Neural cell (in vitro differentiated cells): ENCODE results near the gene PTPRK. TPM values are rescaled to one million over a fixed set of nuclear protein-coding genes. Genes with fewer than 3 reads are reported as not detected.

Experiments used
- H2AFZ ChIP-seq: fragments of 200-600, 300-800 bp; sonication (generic), shearing (Covaris generic); 2 replicates; pipeline ENCODE4 v1.6.0; 2014; ENCODE audit warnings: low read depth, mild to moderate bottlenecking, antibody characterized with exemption, low read length, moderate library complexity
- H3F3A ChIP-seq: fragments of 200-600 bp; shearing (Covaris generic); 2 replicates; pipeline ENCODE4 v1.6.1; 2016; ENCODE audit warnings: mild to moderate bottlenecking, moderate library complexity, mixed read lengths, antibody characterized with exemption, low read length; ENCODE audit not compliant: insufficient read depth, poor library complexity, severe bottlenecking
- H3K27ac ChIP-seq: fragments of 200-600, 300-800 bp; sonication (generic), shearing (Covaris generic); 2 replicates; pipeline ENCODE4 v1.5.1; 2014; ENCODE audit warnings: mild to moderate bottlenecking, low read length, moderate library complexity
- H3K27me3 ChIP-seq: fragments of 300-800, 200-600 bp; sonication (generic), shearing (Covaris generic); 2 replicates; pipeline ENCODE4 v1.6.0; 2014; ENCODE audit warnings: mild to moderate bottlenecking, low read depth, low read length, moderate library complexity; ENCODE audit not compliant: insufficient read depth
- H3K36me3 ChIP-seq: fragments of 300-800, 200-600 bp; sonication (generic), shearing (Covaris generic); 2 replicates; pipeline ENCODE4 v1.5.1; 2014; ENCODE audit warnings: mild to moderate bottlenecking, antibody characterized with exemption, low read length, moderate library complexity; ENCODE audit not compliant: insufficient read depth
- H3K4me2 ChIP-seq: fragments of 300-800, 200-600 bp; sonication (generic), shearing (Covaris generic); 2 replicates; pipeline ENCODE4 v1.6.0; 2014; ENCODE audit warnings: mild to moderate bottlenecking, low read length
- H3K4me3 ChIP-seq: fragments of 300-800, 200-600 bp; sonication (generic), shearing (Covaris generic); 2 replicates; pipeline ENCODE4 v1.5.1; 2014; ENCODE audit warnings: mild to moderate bottlenecking, low read length, moderate library complexity
- H3K79me2 ChIP-seq: fragments of 200-600 bp; shearing (Covaris generic); replicated peaks from 2 replicates; pipeline ENCODE4 v1.6.0; 2014; ENCODE audit warnings: mild to moderate bottlenecking, low read length, moderate library complexity; ENCODE audit not compliant: insufficient read depth
- H3K9ac ChIP-seq: fragments of 300-800, 200-600 bp; sonication (generic), shearing (Covaris generic); 2 replicates; pipeline ENCODE4 v1.6.1; 2016; ENCODE audit warnings: mild to moderate bottlenecking, low read length, mixed read lengths
- H3K9me2 ChIP-seq: fragments of 200-600 bp; shearing (Covaris generic); 2 replicates; pipeline ENCODE4 v1.6.1; 2016; ENCODE audit warnings: mild to moderate bottlenecking, low read length, mixed read lengths; ENCODE audit not compliant: insufficient read depth
- H3K9me3 ChIP-seq: fragments of 200-600, 300-800 bp; sonication (generic), shearing (Covaris generic); 2 replicates; pipeline ENCODE4 v1.6.1; 2016; ENCODE audit warnings: mild to moderate bottlenecking, mixed run types, low read length, moderate library complexity, mixed read lengths
- H4K20me1 ChIP-seq: fragments of 200-600 bp; shearing (Covaris generic); 2 replicates; pipeline ENCODE4 v1.6.1; 2016; ENCODE audit warnings: mild to moderate bottlenecking, mixed run types; ENCODE audit not compliant: insufficient read depth
- EP300 ChIP-seq: fragments of 450-650 bp; conservative IDR thresholded peaks from 2 replicates; pipeline ENCODE4 v1.6.1; 2014; ENCODE audit warnings: antibody characterized with exemption, mild to moderate bottlenecking, moderate library complexity; ENCODE audit not compliant: poor library complexity, severe bottlenecking
- EZH2 ChIP-seq: fragments of 200-600, 300-800 bp; shearing (Covaris generic), sonication (generic); IDR thresholded peaks from 2 replicates; pipeline ENCODE4 v1.6.1; 2014; ENCODE audit warnings: antibody characterized with exemption, low read length, borderline replicate concordance, mild to moderate bottlenecking; ENCODE audit not compliant: insufficient read depth, poor library complexity, severe bottlenecking
- MXI1 ChIP-seq: fragments of 450-650 bp; conservative IDR thresholded peaks from 2 replicates; pipeline ENCODE4 v1.6.1; 2014; ENCODE audit warnings: antibody characterized with exemption, mild to moderate bottlenecking; ENCODE audit not compliant: poor library complexity, severe bottlenecking
- POLR2AphosphoS5 ChIP-seq: IDR thresholded peaks from 2 replicates; pipeline ENCODE4 v1.6.1; 2012
- RAD21 ChIP-seq: fragments of 450-650 bp; conservative IDR thresholded peaks from 2 replicates; pipeline ENCODE4 v1.6.1; 2014; ENCODE audit warnings: antibody characterized with exemption, mild to moderate bottlenecking, moderate library complexity
- SMC3 ChIP-seq: fragments of 450-650 bp; conservative IDR thresholded peaks from 2 replicates; pipeline ENCODE4 v1.6.1; 2014; ENCODE audit warnings: antibody characterized with exemption, mild to moderate bottlenecking, moderate library complexity; ENCODE audit not compliant: poor library complexity
- TAF1 ChIP-seq: IDR thresholded peaks from 2 replicates; pipeline ENCODE4 v1.6.1; 2012; ENCODE audit warnings: low read depth
- polyA plus RNA-seq: library from polyadenylated mRNA; depleted of rRNA; stranded (reverse); fragments of >200 nt; gene quantifications from 2 replicates; pipeline ENCODE4 v1.2.3, GENCODE V29; 2014
- TF ChIP-seq, protein P1 (sequence below): fragments of 450-650 bp; IDR thresholded peaks from 2 replicates; pipeline ENCODE4 v1.5.1; 2014; ENCODE audit warnings: antibody characterized with exemption, mild to moderate bottlenecking, moderate library complexity; ENCODE audit not compliant: poor library complexity, severe bottlenecking
- TF ChIP-seq, protein P2 (sequence below): IDR thresholded peaks from 2 replicates; pipeline ENCODE4 v1.6.1; 2012; ENCODE audit warnings: borderline replicate concordance

PTPRK gene
- polyA plus RNA-seq, 1 donor from 2014 or later = 10.4 TPM

DNA sequence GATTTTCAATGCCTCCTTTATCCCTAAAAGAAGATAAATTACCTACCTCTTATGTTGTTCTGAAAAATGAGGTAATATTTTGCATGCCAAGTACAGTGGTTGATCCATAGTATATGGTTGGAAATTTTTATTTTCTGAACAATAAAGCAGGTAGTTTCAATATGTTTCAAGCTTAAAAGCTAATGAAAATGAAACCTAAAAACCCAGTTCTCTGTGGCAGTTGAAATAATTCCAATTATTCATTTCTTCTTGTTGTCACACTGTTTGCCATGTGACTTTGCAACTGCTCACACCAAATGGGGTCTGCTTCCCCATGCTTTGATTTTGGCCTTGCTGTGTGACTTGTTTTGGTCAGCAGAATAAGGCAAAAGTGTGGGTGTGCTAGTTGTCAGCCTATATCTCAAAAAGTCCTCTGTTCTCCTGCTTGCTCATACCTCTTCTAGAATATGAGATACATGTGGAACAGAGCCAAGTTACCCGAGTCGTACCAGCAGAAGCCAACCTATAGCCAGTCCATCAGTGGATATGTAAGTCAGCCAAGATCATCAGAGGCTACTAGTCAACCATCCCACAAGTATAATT lies 422.3 kb downstream of the PTPRK start:
- H4K20me1 ChIP-seq = no peaks in the 10 kb centered on the region
- H3K9ac ChIP-seq = no peak overlapping the region
- no peaks in the 10 kb centered on the region for H3K9me2 ChIP-seq
- no peaks in the 10 kb centered on the region for H3K79me2 ChIP-seq
- H2AFZ ChIP-seq = no peak overlapping the region
- H3K4me2 ChIP-seq = no peak overlapping the region
- TF ChIP-seq EZH2 (no peak), TAF1 (no peak), POLR2AphosphoS5 (no peak), SMC3 (no peak), MXI1 (no peak), RAD21 (no peak), EP300 (no peak)
- TF ChIP-seq, protein P1, sequence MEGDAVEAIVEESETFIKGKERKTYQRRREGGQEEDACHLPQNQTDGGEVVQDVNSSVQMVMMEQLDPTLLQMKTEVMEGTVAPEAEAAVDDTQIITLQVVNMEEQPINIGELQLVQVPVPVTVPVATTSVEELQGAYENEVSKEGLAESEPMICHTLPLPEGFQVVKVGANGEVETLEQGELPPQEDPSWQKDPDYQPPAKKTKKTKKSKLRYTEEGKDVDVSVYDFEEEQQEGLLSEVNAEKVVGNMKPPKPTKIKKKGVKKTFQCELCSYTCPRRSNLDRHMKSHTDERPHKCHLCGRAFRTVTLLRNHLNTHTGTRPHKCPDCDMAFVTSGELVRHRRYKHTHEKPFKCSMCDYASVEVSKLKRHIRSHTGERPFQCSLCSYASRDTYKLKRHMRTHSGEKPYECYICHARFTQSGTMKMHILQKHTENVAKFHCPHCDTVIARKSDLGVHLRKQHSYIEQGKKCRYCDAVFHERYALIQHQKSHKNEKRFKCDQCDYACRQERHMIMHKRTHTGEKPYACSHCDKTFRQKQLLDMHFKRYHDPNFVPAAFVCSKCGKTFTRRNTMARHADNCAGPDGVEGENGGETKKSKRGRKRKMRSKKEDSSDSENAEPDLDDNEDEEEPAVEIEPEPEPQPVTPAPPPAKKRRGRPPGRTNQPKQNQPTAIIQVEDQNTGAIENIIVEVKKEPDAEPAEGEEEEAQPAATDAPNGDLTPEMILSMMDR = no peak
- TF ChIP-seq, protein P2, sequence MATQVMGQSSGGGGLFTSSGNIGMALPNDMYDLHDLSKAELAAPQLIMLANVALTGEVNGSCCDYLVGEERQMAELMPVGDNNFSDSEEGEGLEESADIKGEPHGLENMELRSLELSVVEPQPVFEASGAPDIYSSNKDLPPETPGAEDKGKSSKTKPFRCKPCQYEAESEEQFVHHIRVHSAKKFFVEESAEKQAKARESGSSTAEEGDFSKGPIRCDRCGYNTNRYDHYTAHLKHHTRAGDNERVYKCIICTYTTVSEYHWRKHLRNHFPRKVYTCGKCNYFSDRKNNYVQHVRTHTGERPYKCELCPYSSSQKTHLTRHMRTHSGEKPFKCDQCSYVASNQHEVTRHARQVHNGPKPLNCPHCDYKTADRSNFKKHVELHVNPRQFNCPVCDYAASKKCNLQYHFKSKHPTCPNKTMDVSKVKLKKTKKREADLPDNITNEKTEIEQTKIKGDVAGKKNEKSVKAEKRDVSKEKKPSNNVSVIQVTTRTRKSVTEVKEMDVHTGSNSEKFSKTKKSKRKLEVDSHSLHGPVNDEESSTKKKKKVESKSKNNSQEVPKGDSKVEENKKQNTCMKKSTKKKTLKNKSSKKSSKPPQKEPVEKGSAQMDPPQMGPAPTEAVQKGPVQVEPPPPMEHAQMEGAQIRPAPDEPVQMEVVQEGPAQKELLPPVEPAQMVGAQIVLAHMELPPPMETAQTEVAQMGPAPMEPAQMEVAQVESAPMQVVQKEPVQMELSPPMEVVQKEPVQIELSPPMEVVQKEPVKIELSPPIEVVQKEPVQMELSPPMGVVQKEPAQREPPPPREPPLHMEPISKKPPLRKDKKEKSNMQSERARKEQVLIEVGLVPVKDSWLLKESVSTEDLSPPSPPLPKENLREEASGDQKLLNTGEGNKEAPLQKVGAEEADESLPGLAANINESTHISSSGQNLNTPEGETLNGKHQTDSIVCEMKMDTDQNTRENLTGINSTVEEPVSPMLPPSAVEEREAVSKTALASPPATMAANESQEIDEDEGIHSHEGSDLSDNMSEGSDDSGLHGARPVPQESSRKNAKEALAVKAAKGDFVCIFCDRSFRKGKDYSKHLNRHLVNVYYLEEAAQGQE = no peak
- H3K9me3 ChIP-seq = no peaks in the 10 kb centered on the region
- no peak overlapping the region for H3K27ac ChIP-seq
- H3F3A ChIP-seq = no peaks in the 10 kb centered on the region
- H3K27me3 ChIP-seq = no peaks in the 10 kb centered on the region
- no peak overlapping the region for H3K4me3 ChIP-seq
- no peaks in the 10 kb centered on the region for H3K36me3 ChIP-seq

DNA sequence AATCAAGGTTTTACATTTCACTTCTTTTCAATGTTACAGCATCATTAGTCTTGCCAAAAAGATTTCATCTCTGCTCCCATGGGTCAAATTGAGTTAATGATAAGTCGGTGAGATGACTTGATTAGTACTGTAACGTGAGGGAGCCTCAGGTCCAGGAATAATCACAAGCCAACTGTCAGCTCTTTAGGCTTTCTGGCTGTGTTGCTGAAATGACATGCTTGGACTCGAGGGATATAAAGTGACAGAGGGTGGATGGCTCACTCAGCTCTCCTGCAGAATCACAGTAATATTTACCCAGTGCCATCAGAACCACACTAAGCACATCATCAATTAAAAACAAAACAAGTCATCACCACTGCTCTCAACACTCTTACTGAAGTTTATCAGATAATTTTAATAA lies 423.4 kb downstream of the PTPRK start:
- Histone ChIP-seq H3K36me3 (no peaks in the 10 kb centered on the region), H4K20me1 (no peaks in the 10 kb centered on the region), H3K4me2 (peak overlapping the region; percentile 50), H3K9ac (no peak overlapping the region), H3F3A (no peaks in the 10 kb centered on the region), H3K9me2 (no peaks in the 10 kb centered on the region), H3K27ac (peak overlapping the region; percentile 23), H2AFZ (no peak overlapping the region), H3K79me2 (no peaks in the 10 kb centered on the region), H3K4me3 (peak overlapping the region; percentile 48), H3K9me3 (no peaks in the 10 kb centered on the region), H3K27me3 (no peaks in the 10 kb centered on the region)
- peak; percentile 36 for TF ChIP-seq EP300
- peak; percentile 39 for TF ChIP-seq POLR2AphosphoS5
- no peak for TF ChIP-seq TAF1

DNA sequence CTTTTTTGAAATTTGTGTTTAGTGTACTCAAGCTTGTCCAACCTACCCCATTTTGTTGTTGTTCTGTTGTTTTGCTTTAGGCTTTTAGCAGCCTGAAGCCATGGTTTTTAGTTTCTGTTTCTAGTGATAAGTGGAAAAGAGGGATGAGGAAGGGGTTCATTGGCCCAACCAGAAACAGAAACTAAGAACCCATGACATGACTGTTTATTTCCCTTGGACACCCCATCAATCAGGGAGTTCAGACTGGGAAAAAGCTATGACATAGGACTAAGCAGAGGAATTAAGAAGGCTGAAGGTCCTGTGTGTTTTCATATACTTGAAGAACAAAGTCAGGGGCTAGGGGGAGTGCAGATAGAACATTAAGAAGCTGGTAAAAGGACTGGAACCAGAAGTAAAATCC lies 425.0 kb downstream of the PTPRK start:
- no peaks in the 10 kb centered on the region for H3K27me3 ChIP-seq
- H3K9me2 ChIP-seq = no peaks in the 10 kb centered on the region
- TF ChIP-seq EZH2 (no peak), MXI1 (no peak), EP300 (no peak), TAF1 (no peak), SMC3 (no peak), POLR2AphosphoS5 (no peak), RAD21 (no peak)
- TF ChIP-seq, protein P2 = no peak
- TF ChIP-seq, protein P1 = no peak
- H3K9me3 ChIP-seq = no peaks in the 10 kb centered on the region
- H3K79me2 ChIP-seq = no peaks in the 10 kb centered on the region
- no peaks in the 10 kb centered on the region for H3F3A ChIP-seq
- no peak overlapping the region for H2AFZ ChIP-seq
- no peak overlapping the region for H3K4me3 ChIP-seq
- no peak overlapping the region for H3K4me2 ChIP-seq
- no peak overlapping the region for H3K9ac ChIP-seq
- H3K36me3 ChIP-seq = no peaks in the 10 kb centered on the region
- H4K20me1 ChIP-seq = no peaks in the 10 kb centered on the region
- H3K27ac ChIP-seq = no peak overlapping the region
